ENCODE results near the gene GGT6.

GGT6 gene

DNA sequence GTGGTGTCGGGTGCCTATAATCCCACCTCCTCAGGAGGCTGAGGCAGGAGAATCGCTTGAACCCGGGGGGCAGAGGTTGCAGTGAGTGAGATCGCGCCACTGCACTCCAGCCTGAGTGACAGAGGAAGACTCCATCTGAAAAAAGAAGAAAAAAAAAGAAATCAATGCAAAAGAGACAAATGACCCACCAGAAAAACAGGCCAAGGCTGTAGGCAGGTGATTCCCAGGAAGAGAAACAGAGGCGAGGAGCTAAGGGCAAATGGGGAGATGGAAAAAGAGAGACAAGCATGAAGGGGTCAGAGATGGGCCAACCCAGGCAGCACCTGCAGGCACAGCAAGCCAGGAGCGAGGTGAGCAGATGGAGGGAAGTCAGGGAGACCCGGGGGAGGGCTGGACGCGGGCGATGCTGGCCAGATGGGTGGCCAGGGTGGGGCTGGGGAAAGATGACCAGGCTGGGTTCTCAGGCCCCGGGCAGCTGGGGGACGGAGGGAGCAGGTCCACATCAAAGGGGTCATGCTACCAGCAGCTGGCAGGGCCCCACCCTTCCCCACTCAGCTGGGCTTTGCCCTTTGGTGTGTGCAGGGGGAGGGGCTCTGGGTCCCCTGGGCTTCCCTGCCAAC, 30.7 kb downstream of the GGT6 start:
- Histone ChIP-seq H3K4me3 (ENCODE audit: low read depth, low read length) (no peak overlapping the region), H3K27ac (ENCODE audit: low read depth, low read length) (no peak overlapping the region), H3K4me1 (ENCODE audit: control insufficient read depth, insufficient read depth, low read length) (peaks cover 14% of the 10 kb centered on the region; the same call in 1 of the 2 replicates), H3K27me3 (ENCODE audit: control insufficient read depth, insufficient read depth, low read length) (peaks cover 83% of the 10 kb centered on the region), H3K36me3 (ENCODE audit: control insufficient read depth, insufficient read depth, low read length) (no peaks in the 10 kb centered on the region), H3K9ac (ENCODE audit: low read length) (no peak overlapping the region), H3K9me3 (ENCODE audit: control insufficient read depth, insufficient read depth, low read depth, low read length) (no peaks in the 10 kb centered on the region)

DNA sequence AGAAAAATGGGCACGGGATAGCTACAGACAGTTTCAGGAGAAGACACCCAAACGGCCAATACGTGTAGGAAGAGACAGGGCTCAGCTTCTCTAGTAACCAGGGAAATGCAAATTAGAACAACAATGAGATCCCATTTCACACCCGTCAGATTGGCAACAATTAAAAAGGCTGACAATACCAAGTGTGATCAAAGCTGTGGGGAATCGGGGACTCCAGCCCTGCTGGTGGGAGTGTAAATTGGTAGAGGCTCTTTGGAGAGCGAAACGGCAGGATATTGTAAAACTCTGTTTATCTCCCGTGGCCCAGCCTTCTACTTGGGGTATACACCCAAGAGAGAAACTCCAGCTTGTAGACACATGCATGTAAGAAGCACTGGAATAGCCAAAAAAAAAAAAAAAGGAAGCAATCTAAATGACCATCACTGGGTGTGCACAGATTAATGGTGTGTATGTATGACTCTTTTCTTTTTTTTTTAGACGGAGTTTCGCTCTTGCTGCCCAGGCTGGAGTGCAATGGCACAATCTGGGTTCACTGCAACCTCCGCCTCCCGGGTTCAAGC, 32.7 kb downstream of the GGT6 start:
- Histone ChIP-seq H3K27ac (ENCODE audit: low read depth, low read length) (no peak overlapping the region), H3K4me3 (ENCODE audit: low read depth, low read length) (no peak overlapping the region), H3K9ac (ENCODE audit: low read length) (no peak overlapping the region), H3K4me1 (ENCODE audit: control insufficient read depth, insufficient read depth, low read length) (peaks cover 11% of the 10 kb centered on the region; the same call in 1 of the 2 replicates), H3K27me3 (ENCODE audit: control insufficient read depth, insufficient read depth, low read length) (peaks cover 85% of the 10 kb centered on the region), H3K9me3 (ENCODE audit: control insufficient read depth, insufficient read depth, low read depth, low read length) (no peaks in the 10 kb centered on the region), H3K36me3 (ENCODE audit: control insufficient read depth, insufficient read depth, low read length) (no peaks in the 10 kb centered on the region)

DNA sequence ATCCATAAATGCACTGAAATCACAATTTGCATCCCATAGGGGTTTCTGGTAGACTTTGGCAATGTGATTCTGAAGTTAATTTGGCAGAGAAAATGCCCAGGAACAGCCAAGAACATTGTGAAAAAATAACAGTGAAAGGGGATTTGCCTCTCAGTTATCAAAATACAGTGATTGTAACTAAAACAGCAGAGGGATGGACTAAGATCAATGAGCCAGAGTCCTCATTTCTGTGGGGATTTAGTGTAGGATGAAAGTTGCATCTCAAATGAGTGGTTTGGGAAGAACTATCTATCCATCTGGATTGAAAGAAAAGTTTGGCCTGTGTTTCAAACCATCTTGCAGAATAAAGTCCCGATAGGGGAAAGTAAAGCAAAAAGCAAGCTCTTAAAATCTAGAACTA, 33.2 kb downstream of the GGT6 start:
- no peak overlapping the region for H3K9ac ChIP-seq (ENCODE audit: low read length)
- no peaks in the 10 kb centered on the region for H3K9me3 ChIP-seq (ENCODE audit: control insufficient read depth, insufficient read depth, low read depth, low read length)
- no peaks in the 10 kb centered on the region for H3K36me3 ChIP-seq (ENCODE audit: control insufficient read depth, insufficient read depth, low read length)
- H3K27me3 ChIP-seq (ENCODE audit: control insufficient read depth, insufficient read depth, low read length) = peaks cover 82% of the 10 kb centered on the region
- no peak overlapping the region for H3K27ac ChIP-seq (ENCODE audit: low read depth, low read length)
- H3K4me3 ChIP-seq (ENCODE audit: low read depth, low read length) = no peak overlapping the region
- H3K4me1 ChIP-seq (ENCODE audit: control insufficient read depth, insufficient read depth, low read length) = peaks cover 11% of the 10 kb centered on the region; the same call in 1 of the 2 replicates

DNA sequence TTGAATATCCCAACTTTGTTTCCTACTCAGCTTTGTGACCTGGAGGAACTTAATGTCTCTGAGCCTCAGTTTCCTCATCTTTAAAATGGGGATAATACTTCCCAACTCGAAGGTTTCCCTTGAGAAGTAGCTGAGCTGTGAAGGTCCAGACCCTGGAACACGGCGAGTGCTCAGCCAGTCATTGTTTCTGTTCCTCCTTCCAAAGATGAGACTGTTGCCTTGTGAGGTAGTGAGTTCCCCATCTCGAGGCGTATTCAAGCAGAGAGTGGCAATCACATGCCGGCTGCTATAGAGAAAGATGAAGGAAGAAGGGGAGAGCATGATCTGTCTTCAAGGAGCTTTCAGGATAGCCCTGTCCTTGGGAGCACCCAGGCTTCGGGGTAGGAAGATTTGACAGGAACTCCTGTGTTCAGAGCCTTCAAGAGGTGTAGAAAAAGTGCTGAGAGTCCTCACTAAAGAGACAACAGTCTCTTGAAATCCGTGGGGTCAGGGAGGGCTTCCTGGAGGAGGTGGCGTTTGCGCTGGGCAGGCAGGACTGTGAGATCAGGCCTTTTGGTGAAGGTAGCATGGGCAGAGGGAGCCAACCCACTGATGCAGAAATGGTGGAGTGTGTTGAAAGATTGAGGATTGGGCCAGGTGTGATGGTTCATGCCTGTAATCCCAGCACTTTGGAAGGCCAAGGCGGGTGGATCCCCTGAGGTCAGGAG, 34.5 kb downstream of the GGT6 start:
- Histone ChIP-seq H3K27me3 (ENCODE audit: control insufficient read depth, insufficient read depth, low read length) (peaks cover 69% of the 10 kb centered on the region), H3K9ac (ENCODE audit: low read length) (no peak overlapping the region), H3K27ac (ENCODE audit: low read depth, low read length) (no peak overlapping the region), H3K4me3 (ENCODE audit: low read depth, low read length) (no peak overlapping the region), H3K9me3 (ENCODE audit: control insufficient read depth, insufficient read depth, low read depth, low read length) (no peaks in the 10 kb centered on the region), H3K4me1 (ENCODE audit: control insufficient read depth, insufficient read depth, low read length) (peaks cover 6% of the 10 kb centered on the region; the same call in 1 of the 2 replicates), H3K36me3 (ENCODE audit: control insufficient read depth, insufficient read depth, low read length) (no peaks in the 10 kb centered on the region)

DNA sequence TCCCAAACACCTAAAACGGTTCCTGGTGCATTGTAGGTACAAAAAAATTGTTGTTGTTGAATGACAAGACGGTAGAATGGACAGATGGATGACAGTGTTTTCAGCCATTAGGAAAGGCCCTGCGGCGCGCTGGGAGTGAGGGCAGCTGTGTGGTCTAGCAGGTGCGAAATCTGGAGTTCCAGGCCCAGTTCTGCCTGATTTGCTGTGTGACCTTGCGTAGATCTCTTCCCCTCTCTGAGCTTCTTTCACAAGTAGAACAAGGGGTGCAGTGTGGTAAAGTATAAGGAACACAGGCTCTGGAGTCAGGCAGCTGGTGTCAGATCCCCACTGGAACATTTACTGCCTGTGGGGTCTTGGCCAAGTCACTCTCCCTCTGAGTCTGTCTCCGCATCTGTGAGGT, 36.4 kb downstream of the GGT6 start:
- no peaks in the 10 kb centered on the region for H3K36me3 ChIP-seq (ENCODE audit: control insufficient read depth, insufficient read depth, low read length)
- no peak overlapping the region for H3K27ac ChIP-seq (ENCODE audit: low read depth, low read length)
- H3K27me3 ChIP-seq (ENCODE audit: control insufficient read depth, insufficient read depth, low read length) = peaks cover 58% of the 10 kb centered on the region
- peaks cover 14% of the 10 kb centered on the region; the same call in 1 of the 2 replicates for H3K4me1 ChIP-seq (ENCODE audit: control insufficient read depth, insufficient read depth, low read length)
- H3K4me3 ChIP-seq (ENCODE audit: low read depth, low read length) = no peak overlapping the region
- H3K9ac ChIP-seq (ENCODE audit: low read length) = no peak overlapping the region
- H3K9me3 ChIP-seq (ENCODE audit: control insufficient read depth, insufficient read depth, low read depth, low read length) = no peaks in the 10 kb centered on the region

DNA sequence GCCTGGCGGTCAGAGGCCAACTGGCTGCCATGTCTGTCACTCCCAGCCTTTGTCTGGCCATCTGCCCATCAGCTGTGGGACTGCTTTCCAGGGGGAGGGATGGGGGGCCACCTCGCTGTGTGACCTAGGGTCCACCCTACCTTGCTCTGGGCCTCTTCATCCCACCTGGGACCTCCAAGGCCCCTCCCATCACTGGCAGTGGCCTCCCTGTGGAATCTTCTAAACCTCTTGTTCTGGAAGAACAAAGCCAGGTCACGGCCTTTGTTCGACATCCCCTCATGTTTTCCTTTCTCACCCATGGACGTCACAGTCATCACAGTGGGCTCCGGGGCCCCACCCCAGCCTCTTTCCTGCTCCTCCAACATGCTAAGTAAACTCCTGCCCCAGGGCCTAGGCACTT, 37.7 kb downstream of the GGT6 start:
- H3K27me3 ChIP-seq (ENCODE audit: control insufficient read depth, insufficient read depth, low read length) = peaks cover 52% of the 10 kb centered on the region
- no peak overlapping the region for H3K27ac ChIP-seq (ENCODE audit: low read depth, low read length)
- no peak overlapping the region for H3K9ac ChIP-seq (ENCODE audit: low read length)
- H3K36me3 ChIP-seq (ENCODE audit: control insufficient read depth, insufficient read depth, low read length) = no peaks in the 10 kb centered on the region
- H3K9me3 ChIP-seq (ENCODE audit: control insufficient read depth, insufficient read depth, low read depth, low read length) = no peaks in the 10 kb centered on the region
- H3K4me3 ChIP-seq (ENCODE audit: low read depth, low read length) = no peak overlapping the region
- H3K4me1 ChIP-seq (ENCODE audit: control insufficient read depth, insufficient read depth, low read length) = peaks cover 13% of the 10 kb centered on the region; the same call in 1 of the 2 replicates

DNA sequence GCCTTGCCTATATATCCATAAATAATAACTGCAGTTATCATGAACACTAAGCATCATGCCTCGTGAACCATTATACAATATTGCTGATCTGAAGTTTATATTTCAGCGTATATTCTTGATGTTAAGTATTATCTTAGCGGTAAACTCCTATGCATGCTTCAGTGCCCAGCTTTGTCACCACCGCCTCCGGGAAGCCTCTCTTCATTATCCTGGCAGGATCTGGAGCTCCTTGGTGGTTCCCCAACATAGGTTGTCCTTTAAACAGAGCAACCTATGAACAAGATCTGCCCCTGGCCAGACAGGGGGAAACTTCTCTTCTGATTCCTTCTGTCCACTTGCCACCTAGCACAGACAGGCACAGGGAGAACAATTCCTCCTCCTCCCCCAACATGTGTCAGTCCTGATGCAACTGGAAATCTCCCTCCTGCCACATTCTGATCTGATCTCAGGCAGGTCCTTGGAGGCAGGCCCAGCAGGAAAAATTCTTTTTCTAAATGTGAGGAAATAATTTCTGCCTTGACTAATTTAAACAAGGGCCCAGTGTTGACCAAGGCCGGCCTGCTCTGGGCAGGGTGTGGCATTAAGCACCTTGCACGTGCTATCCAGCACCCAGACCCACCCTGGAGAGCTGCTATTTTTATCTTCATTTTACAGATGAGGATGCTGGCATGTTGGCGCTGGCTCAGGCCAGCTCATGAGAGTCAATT, 39.3 kb downstream of the GGT6 start:
- Histone ChIP-seq H3K9me3 (ENCODE audit: control insufficient read depth, insufficient read depth, low read depth, low read length) (no peaks in the 10 kb centered on the region), H3K36me3 (ENCODE audit: control insufficient read depth, insufficient read depth, low read length) (no peaks in the 10 kb centered on the region), H3K4me1 (ENCODE audit: control insufficient read depth, insufficient read depth, low read length) (peaks cover 8% of the 10 kb centered on the region; the same call in 1 of the 2 replicates), H3K9ac (ENCODE audit: low read length) (no peak overlapping the region), H3K27ac (ENCODE audit: low read depth, low read length) (no peak overlapping the region), H3K4me3 (ENCODE audit: low read depth, low read length) (no peak overlapping the region), H3K27me3 (ENCODE audit: control insufficient read depth, insufficient read depth, low read length) (peaks cover 36% of the 10 kb centered on the region)

DNA sequence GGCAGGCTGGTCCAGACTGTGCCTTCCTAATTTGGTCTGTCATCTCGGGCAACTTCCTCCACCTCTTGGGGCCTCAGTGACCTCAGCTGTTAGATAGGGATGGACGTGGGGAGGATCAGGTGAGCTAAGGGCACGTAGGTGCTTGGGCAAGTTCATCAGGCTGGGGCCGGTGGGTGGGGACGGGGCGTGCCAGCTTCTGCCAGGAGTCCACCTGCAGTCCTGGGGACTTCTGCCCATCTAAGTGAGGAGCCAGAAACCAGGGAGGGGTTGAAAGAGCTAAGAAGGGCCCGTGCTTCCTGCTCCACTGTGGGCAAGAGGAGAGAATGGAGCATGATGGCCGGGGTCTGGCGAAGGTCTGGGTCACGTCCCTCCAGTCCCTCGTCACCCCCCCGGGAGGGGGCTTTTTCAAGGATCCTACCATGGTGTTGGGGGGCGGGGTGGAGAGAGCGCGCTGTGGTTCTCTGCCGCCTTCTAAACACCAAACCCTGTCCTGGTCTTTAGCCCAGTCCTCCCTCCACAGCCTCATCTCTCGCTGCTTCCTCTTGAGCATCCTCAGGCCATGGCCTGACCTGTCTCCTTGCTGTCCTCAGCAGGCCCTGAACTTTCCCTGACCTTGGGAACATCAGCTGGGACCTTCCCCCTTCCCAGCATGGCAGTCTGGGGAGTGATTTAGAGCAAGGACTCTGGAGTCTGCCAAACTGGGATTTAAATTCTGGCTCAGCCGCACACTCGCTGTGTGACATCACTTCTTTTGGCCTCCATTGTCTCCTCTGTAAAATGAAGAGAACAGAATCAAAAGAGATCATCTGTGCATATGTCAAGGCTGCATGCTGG, 40.1 kb downstream of the GGT6 start:
- Histone ChIP-seq H3K4me3 (ENCODE audit: low read depth, low read length) (no peak overlapping the region), H3K9ac (ENCODE audit: low read length) (no peak overlapping the region), H3K27ac (ENCODE audit: low read depth, low read length) (no peak overlapping the region), H3K27me3 (ENCODE audit: control insufficient read depth, insufficient read depth, low read length) (peaks cover 29% of the 10 kb centered on the region), H3K4me1 (ENCODE audit: control insufficient read depth, insufficient read depth, low read length) (peaks cover 8% of the 10 kb centered on the region; the same call in 1 of the 2 replicates), H3K9me3 (ENCODE audit: control insufficient read depth, insufficient read depth, low read depth, low read length) (no peaks in the 10 kb centered on the region), H3K36me3 (ENCODE audit: control insufficient read depth, insufficient read depth, low read length) (no peaks in the 10 kb centered on the region)

DNA sequence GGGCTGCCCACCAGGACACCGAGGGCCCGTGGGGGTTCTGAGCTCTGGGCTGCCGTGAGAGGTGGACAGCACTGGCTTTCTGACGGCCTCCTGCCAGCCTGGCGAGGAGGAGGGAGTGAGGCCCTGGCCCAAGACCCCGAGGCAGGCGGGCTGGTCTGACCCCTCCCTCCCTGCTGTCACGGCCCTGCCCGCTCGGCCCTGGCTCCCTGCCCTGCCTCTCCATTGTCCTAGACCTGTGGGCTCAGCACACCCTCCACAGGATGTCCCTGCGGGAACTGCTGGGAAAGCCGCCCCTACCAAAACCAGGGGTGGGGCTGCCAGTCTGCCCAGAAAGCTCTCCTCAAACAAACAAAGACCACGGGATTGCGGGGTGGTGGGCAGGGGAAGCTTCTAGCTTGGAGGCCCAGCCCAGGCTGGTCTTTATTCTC, 41.0 kb downstream of the GGT6 start:
- no peak overlapping the region for H3K9ac ChIP-seq (ENCODE audit: low read length)
- no peak overlapping the region for H3K4me3 ChIP-seq (ENCODE audit: low read depth, low read length)
- no peak overlapping the region for H3K27ac ChIP-seq (ENCODE audit: low read depth, low read length)
- no peaks in the 10 kb centered on the region for H3K9me3 ChIP-seq (ENCODE audit: control insufficient read depth, insufficient read depth, low read depth, low read length)
- H3K4me1 ChIP-seq (ENCODE audit: control insufficient read depth, insufficient read depth, low read length) = peaks cover 11% of the 10 kb centered on the region; the same call in 1 of the 2 replicates
- no peaks in the 10 kb centered on the region for H3K36me3 ChIP-seq (ENCODE audit: control insufficient read depth, insufficient read depth, low read length)
- peaks cover 20% of the 10 kb centered on the region; the same call in 1 of the 2 replicates for H3K27me3 ChIP-seq (ENCODE audit: control insufficient read depth, insufficient read depth, low read length)

DNA sequence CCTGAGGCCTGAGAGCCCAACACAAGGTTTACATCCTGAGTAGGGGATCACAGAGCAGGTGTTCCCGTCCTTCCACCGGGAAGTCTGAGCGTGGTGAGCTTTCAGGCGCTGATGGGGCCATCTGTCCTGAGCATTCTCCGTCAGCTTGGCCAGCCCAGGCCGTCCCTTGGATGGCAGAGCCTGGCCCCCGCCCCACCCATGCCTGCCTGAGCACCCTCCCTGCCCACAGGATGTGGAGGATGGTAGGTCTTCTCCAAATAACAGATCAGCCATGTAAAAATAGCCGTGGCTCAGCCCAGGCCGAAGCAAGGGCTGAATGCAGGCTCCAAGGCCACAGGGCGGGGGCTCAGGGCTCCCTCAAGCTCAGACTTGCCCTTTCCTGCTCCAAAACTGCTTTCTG, 41.5 kb downstream of the GGT6 start:
- Histone ChIP-seq H3K9me3 (ENCODE audit: control insufficient read depth, insufficient read depth, low read depth, low read length) (no peaks in the 10 kb centered on the region), H3K4me1 (ENCODE audit: control insufficient read depth, insufficient read depth, low read length) (peaks cover 15% of the 10 kb centered on the region), H3K27me3 (ENCODE audit: control insufficient read depth, insufficient read depth, low read length) (peaks cover 17% of the 10 kb centered on the region; the same call in 1 of the 2 replicates), H3K27ac (ENCODE audit: low read depth, low read length) (no peak overlapping the region), H3K36me3 (ENCODE audit: control insufficient read depth, insufficient read depth, low read length) (no peaks in the 10 kb centered on the region), H3K9ac (ENCODE audit: low read length) (no peak overlapping the region), H3K4me3 (ENCODE audit: low read depth, low read length) (no peak overlapping the region)
